SK-N-SH treated with all-trans-retinoic acid at 6 μM for 48 hours (cell line): ENCODE measurements around the gene S100P.

Source experiments
- ATAC-seq: fragments of 200-7000 bp; cut with Tn5 transposase; 3 replicates; pipeline ENCODE4 v1.9.1; 2020; ENCODE audit warnings: mild to moderate bottlenecking, moderate library complexity
- BACH2 ChIP-seq: fragments of 250-450 bp; sonication (Bioruptor Pico); IDR thresholded peaks from 2 replicates; pipeline ENCODE4 v1.9.0; 2021; ENCODE audit warnings: mild to moderate bottlenecking, borderline replicate concordance
- CSDC2 ChIP-seq: fragments of 250-450 bp; sonication (Bioruptor Pico); IDR thresholded peaks from 2 replicates; pipeline ENCODE4 v1.5.0; 2020; ENCODE audit warnings: mild to moderate bottlenecking, moderate library complexity
- CSRNP3 ChIP-seq: fragments of 250-450 bp; sonication (Bioruptor Pico); IDR thresholded peaks from 2 replicates; pipeline ENCODE4 v1.5.1; 2021; ENCODE audit warnings: mild to moderate bottlenecking, moderate library complexity
- ESRRG ChIP-seq: fragments of 250-450 bp; sonication (Bioruptor Pico); IDR thresholded peaks from 2 replicates; pipeline ENCODE4 v1.6.1; 2021; ENCODE audit warnings: mild to moderate bottlenecking
- ISL1 ChIP-seq: fragments of 250-450 bp; sonication (Bioruptor Pico); IDR thresholded peaks from 2 replicates; pipeline ENCODE4 v2.1.2; 2022; ENCODE audit warnings: mild to moderate bottlenecking, moderate library complexity
- OSR1 ChIP-seq: fragments of 250-450 bp; sonication (Bioruptor Pico); IDR thresholded peaks from 2 replicates; pipeline ENCODE4 v1.8.0; 2022; ENCODE audit warnings: moderate library complexity, mild to moderate bottlenecking, inconsistent platforms
- PATZ1 ChIP-seq: fragments of 250-450 bp; sonication (Bioruptor Pico); IDR thresholded peaks from 2 replicates; pipeline ENCODE4 v1.8.0; 2020; ENCODE audit warnings: mild to moderate bottlenecking, moderate library complexity, borderline replicate concordance
- POU6F1 ChIP-seq: fragments of 250-450 bp; sonication (Bioruptor Pico); IDR thresholded peaks from 2 replicates; pipeline ENCODE4 v1.8.0; 2021; ENCODE audit warnings: low read depth, mild to moderate bottlenecking, moderate library complexity, borderline replicate concordance
- PPARA ChIP-seq: fragments of 250-450 bp; sonication (Bioruptor Pico); IDR thresholded peaks from 2 replicates; pipeline ENCODE4 v1.5.0; 2020; ENCODE audit warnings: mild to moderate bottlenecking, borderline replicate concordance
- RARB ChIP-seq: fragments of 250-450 bp; sonication (Bioruptor Pico); IDR thresholded peaks from 2 replicates; pipeline ENCODE4 v1.8.0; 2021; ENCODE audit warnings: mild to moderate bottlenecking, moderate library complexity
- TCF4 ChIP-seq: fragments of 250-450 bp; sonication (Bioruptor Pico); IDR thresholded peaks from 2 replicates; pipeline ENCODE4 v1.8.0; 2021; ENCODE audit warnings: mild to moderate bottlenecking, moderate library complexity, borderline replicate concordance
- TSHZ2 ChIP-seq: fragments of 250-450 bp; sonication (Bioruptor Pico); IDR thresholded peaks from 2 replicates; pipeline ENCODE4 v1.5.0; 2020; ENCODE audit warnings: mild to moderate bottlenecking, moderate library complexity
- ZC3H10 ChIP-seq: fragments of 250-450 bp; sonication (Bioruptor Pico); IDR thresholded peaks from 2 replicates; pipeline ENCODE4 v1.5.1; 2021; ENCODE audit warnings: mild to moderate bottlenecking, moderate library complexity
- ZFP30 ChIP-seq: fragments of 450-650 bp; formaldehyde crosslinking; IDR thresholded peaks from 2 replicates; pipeline ENCODE4 v1.5.0; 2022; ENCODE audit warnings: mild to moderate bottlenecking, moderate library complexity
- ZNF565 ChIP-seq: fragments of 450-650 bp; formaldehyde crosslinking; conservative IDR thresholded peaks from 2 replicates; pipeline ENCODE4 v1.5.0; 2020; ENCODE audit warnings: low read depth, mild to moderate bottlenecking, moderate library complexity
- ZNF70 ChIP-seq: fragments of 450-650 bp; formaldehyde crosslinking; IDR thresholded peaks from 2 replicates; pipeline ENCODE4 v1.5.0; 2020; ENCODE audit warnings: mild to moderate bottlenecking, moderate library complexity
- ZNF8 ChIP-seq: fragments of 450-650 bp; formaldehyde crosslinking; IDR thresholded peaks from 2 replicates; pipeline ENCODE4 v1.5.0; 2020; ENCODE audit warnings: mild to moderate bottlenecking, moderate library complexity

S100P gene

GRCh38 chr4:6716018-6716911 is 22.6 kb downstream of the S100P start, which contains the start of gene BLOC1S4 (continued):
- TF ChIP-seq TSHZ2 (CRISPR knock-in tag) (peak; percentile 97), CSDC2 (CRISPR knock-in tag) (0 out of 2 replicates have a peak, but pooled peaks have one; percentile 70), ESRRG (CRISPR knock-in tag) (no peak)

- TF ChIP-seq ZNF70 (CRISPR knock-in tag): no peak
- no peak for TF ChIP-seq POU6F1 (CRISPR knock-in tag)
- no peak for TF ChIP-seq ZNF8 (CRISPR knock-in tag)
- no peak for TF ChIP-seq OSR1
- no peak for TF ChIP-seq ZC3H10 (CRISPR knock-in tag)
- TF ChIP-seq BACH2 (CRISPR knock-in tag): no peak
- TF ChIP-seq PPARA: no peak
- ATAC-seq: peak; percentile 18; the same call in 2 of the 3 replicates
Observed at GRCh38 chr4:6716958-6717655, 23.4 kb downstream of the S100P start.

GRCh38 chr4:6718932-6719610 is 25.4 kb downstream of the S100P start:
- ATAC-seq: no peak
- no peak for TF ChIP-seq PATZ1 (CRISPR knock-in tag)
- TF ChIP-seq CSRNP3: no peak
- no peak for TF ChIP-seq TCF4 (CRISPR knock-in tag)
- no peak for TF ChIP-seq ZNF565 (CRISPR knock-in tag)
- no peak for TF ChIP-seq ZFP30

- TF ChIP-seq TCF4 (CRISPR knock-in tag) (no peak), OSR1 (no peak), ISL1 (CRISPR knock-in tag) (no peak), RARB (no peak), ESRRG (CRISPR knock-in tag) (no peak)
- ATAC-seq: no peak
Observed at GRCh38 chr4:6719611-6720179, 26.0 kb downstream of the S100P start.
